Activated CD4-positive, alpha-beta T cell treated with anti-CD3 and anti-CD28 coated beads, Interleukin-2, Interleukin-6, amounts not matched to agents 100 ng/mL and 50 ng/mL, durations not matched to agents 16 hours and 8 hours (primary cell): ENCODE data around the gene GABRR3.
"Not testable (repeated sequence)": the region's sequence is repeated elsewhere in the genome, so short reads cannot be mapped to it uniquely, and the experiment has no call there.

Experiments
- DNase-seq: peaks from one replicate; pipeline ENCODE4 v3.0.0-alpha.2; 2020

GABRR3 gene

GRCh38 chr3:98021830-98022560 is 13.1 kb downstream of the GABRR3 start:
- no peak for DNase-seq

GRCh38 chr3:98020412-98020811 is 14.7 kb downstream of the GABRR3 start:
- DNase-seq, result no peak

GRCh38 chr3:98018301-98018700 is 16.8 kb downstream of the GABRR3 start:
- DNase-seq, result no peak

- DNase-seq, result no peak
These were observed 20.9 kb downstream of the GABRR3 start for GRCh38 chr3:98014268-98014585.

- no peak for DNase-seq
These were observed 21.5 kb downstream of the GABRR3 start for GRCh38 chr3:98013411-98014267.

GRCh38 chr3:98012979-98013378 is 22.1 kb downstream of the GABRR3 start:
- no peak for DNase-seq

- DNase-seq, result not testable (repeated sequence)
These were observed 24.1 kb downstream of the GABRR3 start for GRCh38 chr3:98010883-98011449.

GRCh38 chr3:98010194-98010882 is 24.8 kb downstream of the GABRR3 start:
- DNase-seq, result no peak

- no peak for DNase-seq
These were observed 26.3 kb downstream of the GABRR3 start for GRCh38 chr3:98008855-98009254.

- no peak for DNase-seq
These were observed 29.7 kb downstream of the GABRR3 start for GRCh38 chr3:98005438-98005837.

- no peak for DNase-seq
These were observed 30.4 kb downstream of the GABRR3 start for GRCh38 chr3:98004721-98005120.

GRCh38 chr3:98003306-98003969 is 31.7 kb downstream of the GABRR3 start:
- DNase-seq, result no peak

- no peak for DNase-seq
These were observed 32.4 kb downstream of the GABRR3 start for GRCh38 chr3:98002717-98003116.

- no peak for DNase-seq
These were observed 35.1 kb downstream of the GABRR3 start for GRCh38 chr3:97999994-98000393.

GRCh38 chr3:97999103-97999502 is 36.0 kb downstream of the GABRR3 start:
- DNase-seq, result no peak

GRCh38 chr3:97996988-97997387 is 38.1 kb downstream of the GABRR3 start:
- DNase-seq, result no peak

- DNase-seq, result no peak
These were observed 40.7 kb downstream of the GABRR3 start for GRCh38 chr3:97994328-97994945.

GRCh38 chr3:97993526-97993925 is 41.6 kb downstream of the GABRR3 start:
- no peak for DNase-seq

GRCh38 chr3:97992547-97993173 is 42.5 kb downstream of the GABRR3 start:
- no peak for DNase-seq

GRCh38 chr3:97991293-97991682 is 43.8 kb downstream of the GABRR3 start:
- peak; percentile 61 for DNase-seq

GRCh38 chr3:97990624-97991292 is 44.4 kb downstream of the GABRR3 start:
- peak; percentile 63 for DNase-seq
